ENCODE results near the gene RBL1.

GRCh38 chr20:37120497-37120896 lies 24.7 kb upstream of the RBL1 start:
- TF ChIP-seq CTCF (IDR thresholded peaks at IDR 0.05) (no peak), POLR2AphosphoS5 (IDR thresholded peaks at IDR 0.05) (no peak), POLR2A (IDR thresholded peaks at IDR 0.05) (no peak)

All from breast epithelium (tissue), 3 donors.